Measurements from ENCODE around the gene IGSF11.

DNA sequence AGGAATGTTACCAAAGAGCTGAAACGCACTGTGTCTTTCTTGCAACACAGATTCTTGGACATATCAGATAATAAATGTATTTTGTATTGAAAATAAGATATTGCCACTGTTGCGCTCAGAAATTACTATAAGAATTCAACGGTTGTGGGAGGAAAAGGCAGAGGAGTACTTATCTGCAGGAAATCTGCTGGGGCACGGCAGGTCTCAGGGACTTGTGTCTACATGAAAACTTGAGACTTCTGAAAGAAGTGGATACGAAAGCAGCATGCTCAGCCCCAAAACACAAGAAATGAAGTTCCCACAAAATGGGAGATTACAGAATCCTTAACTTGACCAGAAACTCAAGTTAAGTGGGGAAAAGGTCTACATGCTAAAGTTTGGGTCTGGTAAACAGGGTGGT lies 86.5 kb downstream of the IGSF11 start:
- TF ChIP-seq SMC3 (IDR thresholded peaks at IDR 0.05; ENCODE audit: low read depth, low read length) (no peak), CTCF (conservative IDR thresholded peaks at IDR 0.05; ENCODE audit: low read depth, low read length) (no peak), RFX5 (IDR thresholded peaks at IDR 0.05; ENCODE audit: low read depth, low read length) (no peak), MAZ (IDR thresholded peaks at IDR 0.05; ENCODE audit: borderline replicate concordance, low read depth, low read length) (no peak), RCOR1 (IDR thresholded peaks at IDR 0.05; ENCODE audit: insufficient replicate concordance, low read length) (no peak), ELK1 (IDR thresholded peaks at IDR 0.05; ENCODE audit: borderline replicate concordance, low read depth, low read length) (no peak), POLR2A (IDR thresholded peaks at IDR 0.05; ENCODE audit: low read depth, low read length) (no peak)
